Stimulated activated naive CD8-positive, alpha-beta T cell treated with anti-CD3 and anti-CD28 coated beads, Interleukin-15, Interleukin-2, amounts not matched to agents 100 U/mL and 50 U/mL, for 24 hours (primary cell): ENCODE measurements around the gene DRAXIN.
A peak's percentile ranks its signal among the peaks of the same experiment; 100 is the strongest.

ENCODE experiments used
- ATAC-seq: fragments of 150-1000 bp; cut with Tn5 transposase; one replicate; pipeline ENCODE4 v1.10.0; 2021
- DNase-seq: peaks from one replicate; pipeline ENCODE4 v3.0.0; 2021

Gene DRAXIN

DNA sequence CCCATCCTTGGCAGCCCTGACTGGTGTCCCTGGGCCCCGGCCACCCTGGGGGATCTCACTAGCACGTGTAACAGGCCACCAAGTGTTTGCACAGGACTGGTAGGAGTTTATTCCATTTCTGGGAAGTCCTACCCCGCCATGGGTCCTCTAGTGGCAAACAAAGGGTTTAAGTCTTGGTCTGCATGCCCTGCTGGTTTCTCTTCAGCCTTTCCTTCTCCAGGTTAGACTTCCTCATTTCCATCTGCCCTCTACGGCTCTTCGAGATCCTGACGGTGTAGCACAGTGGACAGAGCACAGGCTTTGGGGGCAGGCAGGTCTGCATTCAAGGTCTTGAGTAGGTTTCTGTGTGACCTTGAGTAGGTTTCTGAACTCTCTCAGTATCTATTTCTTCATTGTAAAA, 47.3 kb downstream of the DRAXIN start:
- DNase-seq: no peak
- no peak for ATAC-seq

- peak; percentile 26 for ATAC-seq
- DNase-seq: peak; percentile 29
These were observed 49.0 kb downstream of the DRAXIN start for GRCh38 chr1:11740258-11741192.

DNA sequence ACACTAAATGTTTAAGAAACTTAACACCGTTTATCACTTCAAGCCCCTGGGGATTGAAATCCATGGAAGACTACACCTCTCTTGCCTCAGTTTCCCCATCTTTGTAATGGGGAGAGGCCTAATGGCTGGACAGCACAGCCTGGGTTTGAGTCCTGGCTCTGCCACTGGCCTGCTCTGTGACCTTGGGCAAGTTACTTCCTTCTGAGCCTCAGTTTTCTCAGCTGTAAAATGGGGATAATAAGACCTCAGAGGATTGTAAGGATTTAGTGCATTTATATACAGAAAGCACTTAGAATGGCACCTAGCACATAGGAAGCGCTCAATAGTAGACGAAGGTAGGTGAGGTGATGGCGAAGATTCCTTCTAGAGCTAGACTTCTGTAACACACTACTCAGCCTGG, 50.0 kb downstream of the DRAXIN start:
- ATAC-seq: no peak
- DNase-seq: no peak

- no peak for ATAC-seq
- DNase-seq: no peak
These were observed 50.5 kb downstream of the DRAXIN start for GRCh38 chr1:11741919-11742558.

- ATAC-seq (no peak), DNase-seq (no peak)
These were observed 52.8 kb downstream of the DRAXIN start for GRCh38 chr1:11744287-11744686.

GRCh38 chr1:11746092-11746491, 54.6 kb downstream of the DRAXIN start:
- DNase-seq (no peak), ATAC-seq (no peak)

DNA sequence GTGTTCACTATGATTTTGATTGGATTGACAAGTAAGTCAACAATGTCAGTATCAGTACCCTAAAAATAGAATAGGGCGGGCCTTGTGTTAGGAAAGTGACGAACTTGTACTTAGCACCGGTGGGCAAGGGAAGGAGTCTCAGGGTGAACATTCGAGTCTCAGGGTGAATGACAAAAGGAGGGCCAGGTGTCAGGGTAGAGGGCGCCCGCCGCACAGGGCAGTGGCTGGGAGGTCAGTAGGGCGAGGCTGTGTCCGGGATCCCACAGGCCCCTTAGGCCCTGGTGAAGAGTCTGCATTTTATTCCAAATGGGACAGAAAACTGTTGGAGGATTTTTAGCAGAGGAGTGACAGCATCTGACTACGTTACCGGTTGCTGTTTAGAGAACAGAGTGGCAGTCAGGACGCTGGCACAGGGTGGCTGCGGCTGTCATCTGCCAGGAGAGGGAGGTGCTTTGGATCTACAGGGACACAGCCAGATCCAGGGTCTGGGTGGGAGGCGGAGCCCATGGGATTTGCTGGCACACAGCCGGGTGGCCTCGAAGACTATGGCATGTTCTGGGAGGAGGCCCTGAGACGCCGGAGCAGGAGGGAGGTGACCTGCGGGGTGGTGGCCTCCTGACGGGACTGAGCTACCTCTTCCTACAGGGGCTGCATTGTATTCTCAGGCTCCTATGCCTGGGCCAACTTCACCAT, 55.4 kb downstream of the DRAXIN start:
- no peak for DNase-seq
- no peak for ATAC-seq

DNA sequence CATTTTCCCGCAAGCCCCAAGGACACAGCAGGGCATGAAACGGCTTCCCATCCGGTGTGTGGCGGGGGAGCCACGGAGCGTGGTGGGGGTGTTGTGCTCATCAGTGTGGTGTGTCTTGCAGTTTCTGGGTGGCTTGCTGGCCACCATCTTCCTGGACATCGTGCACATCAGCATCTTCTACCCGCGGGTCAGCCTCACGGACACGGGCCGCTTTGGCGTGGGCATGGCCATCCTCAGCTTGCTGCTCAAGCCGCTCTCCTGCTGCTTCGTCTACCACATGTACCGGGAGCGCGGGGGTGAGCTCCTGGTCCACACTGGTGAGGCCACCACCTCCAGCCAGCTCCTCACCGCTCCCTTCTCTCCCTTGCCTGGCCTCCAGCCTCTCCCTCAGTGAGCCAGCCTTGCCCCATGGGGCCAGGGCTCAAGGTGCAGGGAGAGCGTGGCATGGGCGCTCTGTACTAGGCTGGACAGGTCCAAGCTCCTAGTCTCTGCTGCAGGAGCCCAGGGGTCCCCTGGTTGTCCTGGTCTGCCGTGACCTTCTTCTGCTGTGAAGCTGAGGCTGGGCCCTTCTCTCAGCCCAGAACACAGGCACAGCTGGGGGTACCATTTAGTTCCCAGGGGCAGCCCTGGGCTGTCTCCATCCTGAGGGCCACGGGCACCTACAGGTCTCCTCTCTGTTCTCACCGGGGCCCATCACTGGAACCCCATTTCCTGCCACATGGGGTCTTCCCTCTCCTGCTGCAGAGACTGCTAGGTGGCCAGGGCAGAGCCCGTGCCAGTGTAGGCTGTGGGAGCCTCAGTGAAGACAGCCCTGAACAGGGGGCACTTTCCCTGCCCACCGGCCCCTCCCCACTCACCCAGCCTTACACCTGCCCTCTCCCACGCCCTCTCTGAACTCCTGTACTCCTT, 57.0 kb downstream of the DRAXIN start:
- DNase-seq (no peak), ATAC-seq (peak; percentile 7)

- peak; percentile 73 for ATAC-seq
- peak; percentile 62 for DNase-seq
These were observed 57.7 kb downstream of the DRAXIN start for GRCh38 chr1:11749203-11749689.

GRCh38 chr1:11749996-11750395, 58.5 kb downstream of the DRAXIN start:
- DNase-seq: no peak
- ATAC-seq: no peak

- DNase-seq (no peak), ATAC-seq (no peak)
These were observed 59.6 kb downstream of the DRAXIN start for GRCh38 chr1:11751087-11751486.

DNA sequence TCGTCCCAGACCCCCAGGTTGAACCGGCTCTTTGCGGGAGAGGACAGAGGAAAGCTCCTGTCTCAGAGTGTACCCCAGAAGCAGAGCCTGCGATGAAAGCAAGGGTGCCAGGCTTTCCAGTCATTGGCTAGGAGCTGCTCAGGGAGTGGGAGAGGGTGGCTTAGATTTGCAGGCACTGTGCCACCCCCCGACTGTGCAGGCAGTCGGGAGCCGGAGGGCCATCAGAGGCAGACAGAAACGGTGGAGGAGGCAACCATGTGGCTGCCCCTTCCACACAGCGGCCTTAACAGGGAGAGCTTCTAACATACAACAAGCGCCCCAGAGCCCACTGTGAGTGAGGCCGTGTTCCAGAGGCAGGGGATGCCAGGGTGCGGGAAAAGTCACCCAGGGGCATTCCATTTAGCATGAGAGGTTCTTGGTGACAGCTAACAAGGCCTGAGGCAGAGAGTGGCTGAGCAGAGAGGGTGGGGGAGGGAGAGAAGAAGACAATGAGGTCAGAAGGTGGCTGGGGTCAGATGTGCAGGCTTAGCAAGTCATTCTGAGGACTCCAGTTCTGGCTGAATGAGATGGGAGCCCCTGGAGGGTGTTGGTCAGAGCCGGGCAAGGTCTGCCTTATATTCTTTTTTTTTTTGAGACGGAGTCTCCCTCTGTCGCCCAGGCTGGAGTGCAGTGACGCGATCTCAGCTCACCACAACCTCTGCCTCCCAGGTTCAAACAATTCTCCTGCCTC, 61.0 kb downstream of the DRAXIN start:
- ATAC-seq (no peak), DNase-seq (no peak)

DNA sequence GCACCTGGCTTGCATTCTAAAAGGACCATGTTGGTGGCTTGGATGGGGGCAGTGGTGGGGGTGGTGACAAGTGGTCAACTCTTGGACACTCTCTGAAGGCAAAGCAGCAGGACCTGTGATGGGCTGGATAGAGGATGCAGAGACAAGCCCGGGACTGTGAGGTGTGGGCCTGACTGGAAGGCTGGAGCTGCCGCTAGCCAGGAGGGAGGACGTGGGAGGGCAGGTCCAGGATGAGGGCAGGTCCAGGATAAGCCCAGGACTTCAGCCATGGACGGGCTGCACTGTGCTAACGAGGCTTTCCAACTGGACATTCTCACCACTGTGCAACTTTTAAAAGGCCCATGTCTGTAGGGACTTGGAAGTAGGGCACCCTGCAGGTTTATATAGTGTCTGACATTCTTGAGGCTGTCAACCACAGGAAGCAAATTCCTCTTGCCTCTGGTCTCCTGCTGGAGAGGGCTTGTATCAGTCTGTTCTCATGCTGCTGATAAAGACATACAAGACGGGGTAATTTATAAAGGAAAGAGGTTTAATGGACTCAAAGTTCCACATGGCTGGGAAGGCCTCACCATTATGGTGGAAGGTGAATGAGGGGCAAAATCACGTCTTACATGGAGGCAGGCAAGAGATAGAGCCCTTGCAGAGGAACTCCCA, 62.2 kb downstream of the DRAXIN start:
- DNase-seq (no peak), ATAC-seq (no peak)

- DNase-seq: no peak
- ATAC-seq: no peak
These were observed 65.5 kb downstream of the DRAXIN start for GRCh38 chr1:11757047-11757446.

GRCh38 chr1:11759791-11760190, 68.3 kb downstream of the DRAXIN start:
- DNase-seq (no peak), ATAC-seq (no peak)

GRCh38 chr1:11761285-11761684, 69.8 kb downstream of the DRAXIN start:
- ATAC-seq (no peak), DNase-seq (no peak)

- DNase-seq (peak; percentile 43), ATAC-seq (no peak)
These were observed 70.5 kb downstream of the DRAXIN start, which contains the start of gene C1orf167 for GRCh38 chr1:11761988-11762406. Gene C1orf167, plus strand, starts transcription at chr1:11762193. Its CDS starts 2,208 bp downstream, at chr1:11764401.

- ATAC-seq (no peak), DNase-seq (no peak)
These were observed 72.6 kb downstream of the DRAXIN start for GRCh38 chr1:11764115-11764514.

DNA sequence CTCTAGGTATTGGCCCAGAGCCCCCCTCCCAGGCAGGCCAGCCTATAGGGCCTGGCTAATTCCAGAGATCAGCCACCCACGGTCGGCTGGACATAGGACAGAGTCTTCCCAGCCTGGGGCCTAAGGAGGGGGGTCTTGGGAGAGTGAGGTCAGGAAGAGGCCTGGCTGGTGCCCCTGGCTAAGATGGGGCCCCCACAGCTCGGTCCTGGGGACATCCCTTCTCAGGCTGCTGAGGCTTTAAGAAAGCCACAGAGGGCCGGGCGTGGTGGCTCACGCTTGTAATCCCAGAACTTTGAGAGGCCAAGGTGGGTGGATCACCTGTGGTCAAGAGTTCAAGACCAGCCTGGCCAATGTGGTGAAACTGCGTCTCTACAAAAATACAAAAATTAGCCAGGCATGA, 73.0 kb downstream of the DRAXIN start:
- ATAC-seq (no peak), DNase-seq (no peak)
